Duodenal mucosa (tissue), 2 donors: ENCODE measurements around the gene OR7C1.
"Not testable (repeated sequence)": the region's sequence is repeated elsewhere in the genome, so short reads cannot be mapped to it uniquely, and the experiment has no call there.

Source experiments
- H3K27ac ChIP-seq: one replicate; pipeline ENCODE4 v1.7.0; 2013; ENCODE audit warnings: low read depth, low read length
- H3K27me3 ChIP-seq, 2 donors: one replicate each; pipeline ENCODE4 v1.7.0; 2013; ENCODE audit warnings: low read length in 2 of 2, control low read depth in 1 of 2; ENCODE audit not compliant: insufficient read depth in 2 of 2, control insufficient read depth in 1 of 2
- H3K36me3 ChIP-seq, 2 donors: one replicate each; pipeline ENCODE4 v1.7.0; 2013; ENCODE audit warnings: low read length in 2 of 2, control low read depth in 1 of 2; ENCODE audit not compliant: insufficient read depth in 2 of 2, control insufficient read depth in 1 of 2
- H3K4me1 ChIP-seq, 2 donors: one replicate each; pipeline ENCODE4 v1.7.0; 2013; ENCODE audit warnings: low read length in 2 of 2, control low read depth in 1 of 2; ENCODE audit not compliant: insufficient read depth in 2 of 2, control insufficient read depth in 1 of 2
- H3K4me3 ChIP-seq, 2 donors: one replicate each; pipeline ENCODE4 v1.7.0; 2013; ENCODE audit warnings: low read length in 2 of 2, low read depth in 1 of 2
- H3K9ac ChIP-seq, 2 donors: one replicate each; pipeline ENCODE4 v1.7.0; 2013; ENCODE audit warnings: low read length in 2 of 2, low read depth in 1 of 2
- H3K9me3 ChIP-seq, 2 donors: one replicate each; pipeline ENCODE4 v1.7.0; 2013; ENCODE audit warnings: low read length in 2 of 2, control low read depth in 1 of 2; ENCODE audit not compliant: control insufficient read depth in 1 of 2

Gene OR7C1

DNA sequence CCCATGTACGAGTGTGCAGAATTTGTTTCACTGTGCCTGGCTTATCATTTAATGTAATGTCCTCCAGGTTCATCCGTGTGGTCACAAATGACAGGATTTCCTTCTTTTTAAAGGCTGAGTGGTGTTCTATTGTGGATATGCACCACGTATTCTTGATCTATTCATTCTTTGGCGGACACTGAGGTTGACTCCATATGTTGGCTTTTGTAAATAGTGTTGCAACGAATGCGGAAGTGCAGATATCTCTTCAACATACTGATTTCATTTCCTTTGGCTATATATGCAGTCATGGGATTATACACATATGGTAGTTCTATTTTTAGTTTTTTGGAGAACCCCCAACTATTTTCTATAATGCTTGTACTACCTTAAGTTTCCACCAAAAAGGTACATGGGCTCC lies 13.0 kb downstream of the OR7C1 start:
- Histone ChIP-seq H3K4me1 (no peaks in the 10 kb centered on the region), H3K9ac (no peak overlapping the region), H3K27me3 (peaks cover 0 to 4% of the 10 kb centered on the region in 2 donors), H3K27ac (no peak overlapping the region), H3K9me3 (peaks cover 0 to 2% of the 10 kb centered on the region in 2 donors), H3K4me3 (no peak overlapping the region), H3K36me3 (no peaks in the 10 kb centered on the region)

DNA sequence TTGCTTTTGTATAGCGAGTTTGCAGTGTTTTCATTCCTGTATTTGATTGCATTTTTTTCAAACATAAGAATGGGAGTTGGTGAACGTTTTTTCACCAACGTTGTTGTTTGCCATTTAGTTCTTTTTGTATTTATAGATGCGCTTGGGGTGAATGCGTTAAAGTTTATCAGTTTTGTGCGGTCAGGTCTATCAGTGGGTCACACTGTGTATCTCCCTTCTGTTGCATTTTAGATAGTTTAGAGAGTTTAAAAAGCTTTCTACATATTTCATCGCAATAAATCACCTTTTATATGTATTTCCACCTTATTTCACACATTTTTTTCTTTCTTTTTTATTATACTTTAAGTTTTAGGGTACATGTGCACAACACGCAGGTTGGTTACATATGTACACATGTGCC lies 16.4 kb downstream of the OR7C1 start:
- no peak overlapping the region for H3K27ac ChIP-seq
- no peaks in the 10 kb centered on the region for H3K4me1 ChIP-seq
- no peak overlapping the region for H3K9ac ChIP-seq
- no peaks in the 10 kb centered on the region for H3K9me3 ChIP-seq
- no peaks in the 10 kb centered on the region for H3K36me3 ChIP-seq
- no peak overlapping the region for H3K4me3 ChIP-seq
- H3K27me3 ChIP-seq: no peaks in the 10 kb centered on the region

DNA sequence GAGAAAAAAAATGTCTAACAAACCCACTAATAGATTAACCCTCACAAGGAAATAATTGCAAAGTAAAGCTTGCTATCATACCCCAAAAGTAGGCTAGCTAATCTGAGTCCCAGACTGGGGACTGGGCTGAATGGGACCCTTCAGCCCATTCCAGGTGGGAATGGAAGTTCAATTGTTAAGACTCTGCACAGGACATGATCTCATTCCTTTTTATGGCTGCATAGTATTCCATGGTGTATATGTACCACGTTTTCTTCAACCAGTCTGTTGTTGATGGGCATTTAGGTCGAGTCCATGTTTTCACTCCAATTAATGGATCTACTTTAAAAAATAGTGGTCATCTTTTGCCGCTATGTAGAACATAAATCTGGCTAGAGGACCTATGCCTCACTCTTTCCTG lies 17.9 kb downstream of the OR7C1 start:
- Histone ChIP-seq H3K27me3 (no peaks in the 10 kb centered on the region), H3K27ac (no peak overlapping the region)

DNA sequence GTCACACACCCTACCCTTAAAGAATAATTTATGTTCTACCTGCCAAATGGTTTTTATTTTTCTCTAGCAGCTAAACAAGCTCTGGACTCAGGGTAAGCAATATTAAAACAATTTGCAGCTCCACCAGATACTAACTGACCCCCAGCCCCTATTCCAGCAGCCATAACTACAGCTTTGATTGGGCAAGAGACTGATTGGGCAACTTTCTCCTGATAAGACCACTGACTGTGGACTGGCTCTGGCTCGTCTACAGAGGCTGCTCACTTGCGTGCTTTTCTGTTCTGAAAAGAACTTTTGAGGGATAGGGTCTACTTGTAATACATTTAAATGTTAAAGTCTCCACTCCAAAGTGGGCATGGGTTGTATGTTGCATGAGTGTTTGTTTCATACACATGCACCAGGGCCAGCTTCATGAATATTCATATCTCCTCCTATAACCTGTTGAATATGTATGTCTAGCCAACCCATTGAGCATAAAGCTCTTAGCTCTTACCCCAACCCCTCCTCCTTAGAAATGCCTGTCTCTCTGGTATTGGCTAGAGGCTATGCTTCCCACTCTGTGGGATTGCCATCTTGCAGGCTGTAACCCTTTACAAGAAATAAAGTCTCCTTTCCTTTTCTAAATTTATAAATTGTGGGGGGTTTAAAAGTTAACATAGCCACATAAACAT lies 19.9 kb downstream of the OR7C1 start:
- no peaks in the 10 kb centered on the region for H3K36me3 ChIP-seq
- H3K27me3 ChIP-seq: no peaks in the 10 kb centered on the region
- no peak overlapping the region for H3K9ac ChIP-seq
- no peak overlapping the region for H3K4me3 ChIP-seq
- H3K4me1 ChIP-seq: no peaks in the 10 kb centered on the region
- H3K9me3 ChIP-seq: no peaks in the 10 kb centered on the region
- H3K27ac ChIP-seq: no peak overlapping the region

More for the DNA sequence above, 17.9 kb downstream of the OR7C1 start:
- Histone ChIP-seq H3K36me3 (no peaks in the 10 kb centered on the region), H3K9ac (no peak overlapping the region), H3K4me1 (no peaks in the 10 kb centered on the region), H3K4me3 (no peak overlapping the region), H3K9me3 (no peaks in the 10 kb centered on the region)

DNA sequence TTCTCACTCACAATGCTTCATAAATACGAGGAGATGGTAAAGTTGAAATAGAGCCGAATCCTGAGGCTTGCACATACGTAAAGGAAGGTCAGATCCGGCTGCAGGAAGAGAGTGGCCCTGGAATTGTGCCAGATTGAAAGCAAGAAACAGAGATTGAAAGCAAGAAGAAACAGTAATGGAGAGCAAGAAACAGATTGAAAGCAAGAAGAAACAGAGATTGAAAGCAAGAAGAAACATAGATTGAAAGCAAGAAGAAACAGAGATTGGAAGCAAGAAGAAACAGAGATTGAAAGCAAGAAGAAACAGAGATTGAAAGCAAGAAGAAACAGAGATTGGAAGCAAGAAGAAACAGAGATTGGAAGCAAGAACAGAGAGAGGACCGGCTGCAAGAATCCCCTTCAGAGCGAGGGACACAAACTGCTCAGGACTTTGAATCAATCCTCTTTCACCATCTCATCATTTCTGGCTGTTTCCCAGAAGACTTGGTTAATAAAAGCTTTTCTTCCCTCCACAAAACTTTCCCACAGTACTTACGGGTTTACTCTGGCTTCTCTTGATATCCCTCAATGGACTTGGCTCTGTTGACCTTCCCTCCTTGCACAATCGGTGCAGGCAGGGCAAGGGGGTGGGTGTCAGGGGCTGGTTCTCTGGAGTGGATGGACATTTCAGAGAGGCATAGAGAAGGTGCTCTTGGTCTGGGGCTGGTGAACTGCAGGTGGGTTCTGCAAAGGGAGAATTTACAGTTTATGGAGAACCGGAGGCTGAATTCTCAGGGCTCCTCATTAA lies 25.5 kb downstream of the OR7C1 start:
- Histone ChIP-seq H3K9ac (no peak overlapping the region), H3K27ac (no peak overlapping the region), H3K4me1 (no peaks in the 10 kb centered on the region), H3K36me3 (no peaks in the 10 kb centered on the region), H3K27me3 (no peaks in the 10 kb centered on the region), H3K4me3 (no peak overlapping the region), H3K9me3 (no peaks in the 10 kb centered on the region)

DNA sequence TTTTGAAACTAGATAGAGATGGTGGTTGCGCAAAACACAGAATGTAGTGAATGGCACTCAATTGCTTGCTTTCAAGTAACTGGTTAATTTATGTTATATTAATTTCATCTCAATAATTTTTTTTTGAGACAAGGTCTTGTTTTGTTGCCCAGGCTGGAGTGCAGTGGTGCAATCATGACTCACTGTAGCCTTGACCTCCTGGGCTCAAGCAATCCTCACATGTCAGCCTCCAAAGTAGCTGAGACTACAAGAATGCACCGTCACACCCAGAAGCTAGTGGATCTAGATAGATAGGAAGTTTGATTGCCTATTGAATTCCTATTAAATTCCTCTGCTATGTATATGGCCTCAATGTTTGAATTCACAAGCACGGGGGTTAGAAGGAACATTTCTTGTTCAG lies 30.2 kb downstream of the OR7C1 start:
- Histone ChIP-seq H3K36me3 (no peaks in the 10 kb centered on the region), H3K9ac (no peak overlapping the region), H3K4me1 (no peaks in the 10 kb centered on the region), H3K4me3 (no peak overlapping the region), H3K27ac (no peak overlapping the region), H3K9me3 (no peaks in the 10 kb centered on the region), H3K27me3 (no peaks in the 10 kb centered on the region)

DNA sequence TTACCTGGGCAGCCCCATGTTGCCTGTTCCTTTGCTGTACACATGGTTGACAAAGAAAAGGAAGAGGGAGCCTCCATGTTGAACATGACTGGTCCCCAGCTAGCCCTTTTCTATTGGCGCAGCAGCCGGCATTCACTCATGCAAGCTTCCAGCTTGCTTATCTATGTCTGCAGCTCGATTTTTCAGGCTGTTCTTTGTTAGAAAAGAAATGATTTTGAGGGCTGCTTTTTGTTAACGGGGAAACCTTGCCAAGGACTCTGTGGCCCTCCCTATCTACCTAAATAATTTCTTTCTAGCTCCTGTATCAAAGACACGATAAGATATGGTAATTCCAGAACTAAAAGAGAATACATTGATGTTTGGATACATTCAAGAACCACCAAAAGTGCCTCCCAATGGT lies 36.2 kb downstream of the OR7C1 start:
- Histone ChIP-seq H3K4me3 (no peak overlapping the region), H3K9me3 (no peaks in the 10 kb centered on the region), H3K9ac (no peak overlapping the region), H3K27ac (no peak overlapping the region), H3K36me3 (no peaks in the 10 kb centered on the region), H3K4me1 (no peaks in the 10 kb centered on the region), H3K27me3 (no peaks in the 10 kb centered on the region)

DNA sequence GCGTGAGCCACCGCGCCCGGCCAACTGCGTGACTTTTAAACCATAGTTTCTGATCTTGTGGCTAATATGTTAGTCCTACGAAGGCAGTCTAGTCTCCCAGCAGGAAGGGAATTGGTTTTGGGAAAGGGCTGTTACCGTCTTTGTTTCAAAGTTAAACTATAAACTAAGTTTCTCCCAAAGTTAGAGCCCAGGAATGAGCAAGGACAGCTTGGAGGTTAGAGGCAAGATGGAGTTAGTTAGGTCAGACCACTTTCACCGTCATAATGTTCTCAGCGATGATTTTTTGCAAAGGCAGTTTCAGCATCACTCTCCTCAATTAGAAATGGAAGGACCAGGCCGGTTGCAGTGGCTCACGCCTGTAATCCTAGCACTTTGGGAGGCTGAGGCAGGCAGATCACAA lies 39.0 kb downstream of the OR7C1 start:
- Histone ChIP-seq H3K27me3 (no peaks in the 10 kb centered on the region), H3K9me3 (peaks cover 0 to 4% of the 10 kb centered on the region in 2 donors), H3K9ac (no peak overlapping the region), H3K4me3 (no peak overlapping the region), H3K36me3 (no peaks in the 10 kb centered on the region), H3K27ac (no peak overlapping the region), H3K4me1 (no peaks in the 10 kb centered on the region)

DNA sequence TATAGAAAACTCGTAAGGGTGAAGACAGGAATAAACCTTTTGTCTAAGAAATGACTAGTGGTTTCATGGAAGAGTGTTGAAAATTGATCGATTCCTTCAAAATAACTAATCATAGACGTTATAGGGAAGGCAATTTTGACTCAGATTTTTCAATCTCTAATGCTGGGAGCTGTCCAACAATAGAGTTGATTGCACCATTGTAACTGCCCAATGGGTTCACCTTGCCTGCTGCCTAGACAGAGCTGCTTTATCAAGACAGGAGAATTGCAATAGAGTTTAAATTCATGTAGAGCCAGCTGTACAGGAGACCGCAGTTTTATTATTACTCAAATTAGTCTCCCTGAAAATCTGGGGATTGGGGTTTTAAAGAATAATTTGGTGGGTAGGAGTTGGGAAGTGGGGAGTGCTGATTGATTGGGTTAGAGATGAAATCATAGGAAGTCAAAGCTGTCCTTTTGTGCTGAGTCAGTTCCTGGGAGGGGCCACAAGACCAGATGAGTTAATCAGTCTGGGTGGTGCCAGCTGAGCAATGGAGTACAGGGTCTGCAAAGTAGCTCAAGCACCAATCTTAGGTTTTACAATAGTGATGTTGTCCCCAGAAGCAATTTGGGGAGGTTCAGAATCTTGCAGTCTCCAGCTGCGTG lies 39.8 kb downstream of the OR7C1 start:
- Histone ChIP-seq H3K27ac (no peak overlapping the region), H3K27me3 (no peaks in the 10 kb centered on the region), H3K4me1 (no peaks in the 10 kb centered on the region)

DNA sequence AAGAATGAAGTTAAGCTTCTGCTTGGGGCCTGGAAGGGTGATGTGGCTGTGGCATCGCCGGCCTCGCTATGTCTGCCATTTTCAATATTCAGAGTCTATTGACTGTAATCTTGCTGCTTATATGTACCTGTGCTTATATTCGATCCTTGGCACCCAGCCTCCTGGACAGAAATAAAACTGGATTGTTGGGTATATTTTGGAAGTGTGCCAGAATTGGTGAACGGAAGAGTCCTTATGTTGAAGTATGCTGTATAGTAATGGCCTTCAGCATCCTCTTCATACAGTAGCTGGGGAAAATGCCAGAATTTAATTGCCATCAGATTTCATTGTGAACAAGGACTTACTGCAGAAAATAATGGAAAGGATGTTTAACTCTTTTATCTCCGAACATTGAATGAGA lies 42.7 kb downstream of the OR7C1 start:
- not testable (repeated sequence) for H3K36me3 ChIP-seq, H3K4me3 ChIP-seq, H3K27ac ChIP-seq, H3K9ac ChIP-seq, H3K4me1 ChIP-seq, H3K9me3 ChIP-seq, H3K27me3 ChIP-seq

More for the DNA sequence above, 39.8 kb downstream of the OR7C1 start:
- H3K4me3 ChIP-seq: no peak overlapping the region
- H3K36me3 ChIP-seq: no peaks in the 10 kb centered on the region
- no peak overlapping the region for H3K9ac ChIP-seq
- peaks cover 0 to 4% of the 10 kb centered on the region in 2 donors for H3K9me3 ChIP-seq
